Uterus (tissue), 2 donors: Measurements from ENCODE around the gene EIF4H.
"Not testable (repeated sequence)": the region's sequence is repeated elsewhere in the genome, so short reads cannot be mapped to it uniquely, and the experiment has no call there.

Experiments used
- POLR2A ChIP-seq, 2 donors: fragments of 450-650 bp; IDR thresholded peaks; one replicate each; pipeline ENCODE4 v1.6.1; 2016; ENCODE audit warnings: antibody characterized with exemption in 2 of 2, mild to moderate bottlenecking in 1 of 2, moderate library complexity in 1 of 2
- TF ChIP-seq, protein P1 (sequence below), 4 experiments: fragments of 200-600 bp in 2 of 4; fragments of 450-650 bp in 2 of 4; sonication (generic) in 2 of 4; IDR thresholded peaks; one replicate each; pipeline ENCODE4 v1.5.1; 2016 to 2019; ENCODE audit warnings: antibody characterized with exemption in 4 of 4, mild to moderate bottlenecking in 2 of 4, moderate library complexity in 1 of 4

DNA sequence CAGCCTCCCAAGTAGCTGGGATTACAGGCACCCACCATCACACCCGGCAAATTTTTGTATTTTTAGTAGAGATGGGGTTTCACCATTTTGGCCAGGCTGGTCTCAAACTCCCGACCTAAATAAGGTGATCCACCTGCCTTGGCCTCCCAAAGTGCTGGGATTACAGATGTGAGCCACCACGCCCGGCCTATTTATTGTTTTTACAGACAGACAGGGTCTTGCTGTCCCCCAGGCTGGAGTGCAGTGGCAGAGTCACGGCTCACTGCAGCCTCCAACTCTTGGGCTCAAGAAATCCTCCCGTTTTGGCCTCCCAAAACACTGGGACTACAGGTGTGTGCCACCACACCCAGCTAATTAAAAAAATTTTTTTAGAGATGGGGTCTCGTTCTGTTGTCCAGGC is 34.1 kb downstream of the EIF4H start:
- TF ChIP-seq, protein P1, sequence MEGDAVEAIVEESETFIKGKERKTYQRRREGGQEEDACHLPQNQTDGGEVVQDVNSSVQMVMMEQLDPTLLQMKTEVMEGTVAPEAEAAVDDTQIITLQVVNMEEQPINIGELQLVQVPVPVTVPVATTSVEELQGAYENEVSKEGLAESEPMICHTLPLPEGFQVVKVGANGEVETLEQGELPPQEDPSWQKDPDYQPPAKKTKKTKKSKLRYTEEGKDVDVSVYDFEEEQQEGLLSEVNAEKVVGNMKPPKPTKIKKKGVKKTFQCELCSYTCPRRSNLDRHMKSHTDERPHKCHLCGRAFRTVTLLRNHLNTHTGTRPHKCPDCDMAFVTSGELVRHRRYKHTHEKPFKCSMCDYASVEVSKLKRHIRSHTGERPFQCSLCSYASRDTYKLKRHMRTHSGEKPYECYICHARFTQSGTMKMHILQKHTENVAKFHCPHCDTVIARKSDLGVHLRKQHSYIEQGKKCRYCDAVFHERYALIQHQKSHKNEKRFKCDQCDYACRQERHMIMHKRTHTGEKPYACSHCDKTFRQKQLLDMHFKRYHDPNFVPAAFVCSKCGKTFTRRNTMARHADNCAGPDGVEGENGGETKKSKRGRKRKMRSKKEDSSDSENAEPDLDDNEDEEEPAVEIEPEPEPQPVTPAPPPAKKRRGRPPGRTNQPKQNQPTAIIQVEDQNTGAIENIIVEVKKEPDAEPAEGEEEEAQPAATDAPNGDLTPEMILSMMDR (IDR thresholded peaks at IDR 0.05), result not testable (repeated sequence)
- TF ChIP-seq POLR2A (IDR thresholded peaks at IDR 0.05), result not testable (repeated sequence)
